ENCODE results near the gene SLC10A7. TPM values are rescaled to one million over a fixed set of nuclear protein-coding genes. Genes with fewer than 3 reads are reported as not detected.

Gene SLC10A7
- total and polyA plus RNA-seq, 2 of the 13 experiments (the other 11 are each of a cell fraction or from before 2014, with no cell fraction given): 18.5 to 18.8 TPM

DNA sequence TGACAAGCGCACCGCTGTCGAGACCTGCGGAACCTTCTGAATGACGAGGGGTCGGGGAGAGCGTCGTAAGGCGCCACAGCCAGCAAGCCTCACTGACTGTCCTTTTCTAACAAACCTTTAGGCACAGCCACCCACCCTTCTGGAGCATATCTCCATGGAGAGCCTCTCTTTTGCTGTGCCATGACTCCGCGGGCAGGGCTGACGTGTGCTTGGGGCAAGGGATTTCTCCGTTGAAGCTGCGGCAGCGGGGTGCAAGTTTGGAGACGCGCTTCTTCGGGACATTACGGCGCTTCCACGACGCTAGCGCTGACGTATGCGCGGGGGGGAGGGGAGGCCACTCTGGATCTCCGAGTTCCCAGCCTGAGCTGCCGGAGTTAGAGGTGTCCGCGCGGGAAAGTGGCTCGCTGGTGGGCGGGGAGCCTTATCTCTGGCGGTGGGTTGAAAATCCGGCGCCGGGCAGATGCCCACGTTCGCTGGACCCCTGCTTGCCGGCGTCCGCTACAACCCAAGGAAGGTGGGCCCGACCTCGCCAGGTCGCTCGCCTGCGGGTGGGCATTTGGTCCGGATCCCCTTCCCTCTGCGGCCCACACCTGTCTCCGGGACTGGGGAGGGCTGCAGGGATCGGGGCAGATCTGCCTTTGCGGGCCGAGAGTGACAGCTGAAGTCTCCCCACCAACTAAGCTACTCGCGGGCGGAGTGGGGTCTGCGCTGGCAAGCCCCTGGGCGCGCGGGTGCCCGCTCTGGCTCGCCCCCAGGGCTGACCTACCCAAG is 543 bp upstream of the SLC10A7 start (continued):
- TF ChIP-seq, protein P1, sequence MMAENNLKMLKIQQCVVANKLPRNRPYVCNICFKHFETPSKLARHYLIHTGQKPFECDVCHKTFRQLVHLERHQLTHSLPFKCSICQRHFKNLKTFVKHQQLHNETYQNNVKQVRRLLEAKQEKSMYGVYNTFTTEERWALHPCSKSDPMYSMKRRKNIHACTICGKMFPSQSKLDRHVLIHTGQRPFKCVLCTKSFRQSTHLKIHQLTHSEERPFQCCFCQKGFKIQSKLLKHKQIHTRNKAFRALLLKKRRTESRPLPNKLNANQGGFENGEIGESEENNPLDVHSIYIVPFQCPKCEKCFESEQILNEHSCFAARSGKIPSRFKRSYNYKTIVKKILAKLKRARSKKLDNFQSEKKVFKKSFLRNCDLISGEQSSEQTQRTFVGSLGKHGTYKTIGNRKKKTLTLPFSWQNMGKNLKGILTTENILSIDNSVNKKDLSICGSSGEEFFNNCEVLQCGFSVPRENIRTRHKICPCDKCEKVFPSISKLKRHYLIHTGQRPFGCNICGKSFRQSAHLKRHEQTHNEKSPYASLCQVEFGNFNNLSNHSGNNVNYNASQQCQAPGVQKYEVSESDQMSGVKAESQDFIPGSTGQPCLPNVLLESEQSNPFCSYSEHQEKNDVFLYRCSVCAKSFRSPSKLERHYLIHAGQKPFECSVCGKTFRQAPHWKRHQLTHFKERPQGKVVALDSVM (CRISPR knock-in tag; IDR thresholded peaks at IDR 0.05): 0 out of 2 replicates have a peak, but pooled peaks have one; percentile 57
- TF ChIP-seq ZNF225 (CRISPR knock-in tag; IDR thresholded peaks at IDR 0.05) (peak; percentile 79), ZNF768 (CRISPR knock-in tag; IDR thresholded peaks at IDR 0.05) (peak; percentile 13; the same call in 1 of the 2 replicates), MIXL1 (CRISPR knock-in tag; IDR thresholded peaks at IDR 0.05) (no peak), RCOR2 (CRISPR knock-in tag; IDR thresholded peaks at IDR 0.05) (no peak), ZNF792 (CRISPR knock-in tag; IDR thresholded peaks at IDR 0.05) (no peak), MYC (CRISPR knock-in tag; IDR thresholded peaks at IDR 0.05; ENCODE audit: borderline replicate concordance) (0 out of 2 replicates have a peak, but pooled peaks have one; percentile 26), ZNF619 (CRISPR knock-in tag; IDR thresholded peaks at IDR 0.05) (0 out of 2 replicates have a peak, but pooled peaks have one; percentile 44), MLLT10 (CRISPR knock-in tag; IDR thresholded peaks at IDR 0.05) (no peak), SAFB2 (CRISPR knock-in tag; IDR thresholded peaks at IDR 0.05; ENCODE audit: borderline replicate concordance, low read depth) (peak; percentile 36; the same call in 1 of the 2 replicates), KMT2B (CRISPR knock-in tag; IDR thresholded peaks at IDR 0.05) (0 out of 2 replicates have a peak, but pooled peaks have one; percentile 60), ZNF101 (CRISPR knock-in tag; IDR thresholded peaks at IDR 0.05; ENCODE audit: borderline replicate concordance, low read depth) (no peak), RBFOX2 (IDR thresholded peaks at IDR 0.05; ENCODE audit: low read depth, low read length) (peak; percentile 59; the same call in 1 of the 2 replicates), FOXC1 (CRISPR knock-in tag; IDR thresholded peaks at IDR 0.05; ENCODE audit: borderline replicate concordance) (peak; percentile 76), KLF16 (CRISPR knock-in tag; IDR thresholded peaks at IDR 0.05) (peak in 1 of 2 experiments; percentile 39; a peak in 1 of 4 replicates), NFE2L2 (IDR thresholded peaks at IDR 0.05; ENCODE audit: low read length) (no peak), ZNF263 (CRISPR knock-in tag; IDR thresholded peaks at IDR 0.05) (no peak), ZNF501 (CRISPR knock-in tag; IDR thresholded peaks at IDR 0.05) (peak; percentile 77), ZNF883 (CRISPR knock-in tag; IDR thresholded peaks at IDR 0.05; ENCODE audit: not compliant biosample characterization) (peak; percentile 79), CHD2 (IDR thresholded peaks at IDR 0.05; ENCODE audit: low read depth, low read length) (peak; percentile 55; the same call in 1 of the 2 replicates), YEATS4 (CRISPR knock-in tag; IDR thresholded peaks at IDR 0.05; ENCODE audit: borderline replicate concordance) (peak; percentile 38; the same call in 1 of the 2 replicates), NFKB2 (CRISPR knock-in tag; IDR thresholded peaks at IDR 0.05; ENCODE audit: borderline replicate concordance) (peak; percentile 52; the same call in 1 of the 2 replicates), NR1H2 (CRISPR knock-in tag; IDR thresholded peaks at IDR 0.05; ENCODE audit: borderline replicate concordance, low read depth) (no peak)
- TF ChIP-seq, protein P2, sequence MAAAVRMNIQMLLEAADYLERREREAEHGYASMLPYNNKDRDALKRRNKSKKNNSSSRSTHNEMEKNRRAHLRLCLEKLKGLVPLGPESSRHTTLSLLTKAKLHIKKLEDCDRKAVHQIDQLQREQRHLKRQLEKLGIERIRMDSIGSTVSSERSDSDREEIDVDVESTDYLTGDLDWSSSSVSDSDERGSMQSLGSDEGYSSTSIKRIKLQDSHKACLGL (CRISPR knock-in tag; IDR thresholded peaks at IDR 0.05): peak; percentile 70; the same call in 1 of the 2 replicates
- TF ChIP-seq, protein P3, sequence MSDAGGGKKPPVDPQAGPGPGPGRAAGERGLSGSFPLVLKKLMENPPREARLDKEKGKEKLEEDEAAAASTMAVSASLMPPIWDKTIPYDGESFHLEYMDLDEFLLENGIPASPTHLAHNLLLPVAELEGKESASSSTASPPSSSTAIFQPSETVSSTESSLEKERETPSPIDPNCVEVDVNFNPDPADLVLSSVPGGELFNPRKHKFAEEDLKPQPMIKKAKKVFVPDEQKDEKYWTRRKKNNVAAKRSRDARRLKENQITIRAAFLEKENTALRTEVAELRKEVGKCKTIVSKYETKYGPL (CRISPR knock-in tag; IDR thresholded peaks at IDR 0.05): no peak
- TF ChIP-seq, protein P4, sequence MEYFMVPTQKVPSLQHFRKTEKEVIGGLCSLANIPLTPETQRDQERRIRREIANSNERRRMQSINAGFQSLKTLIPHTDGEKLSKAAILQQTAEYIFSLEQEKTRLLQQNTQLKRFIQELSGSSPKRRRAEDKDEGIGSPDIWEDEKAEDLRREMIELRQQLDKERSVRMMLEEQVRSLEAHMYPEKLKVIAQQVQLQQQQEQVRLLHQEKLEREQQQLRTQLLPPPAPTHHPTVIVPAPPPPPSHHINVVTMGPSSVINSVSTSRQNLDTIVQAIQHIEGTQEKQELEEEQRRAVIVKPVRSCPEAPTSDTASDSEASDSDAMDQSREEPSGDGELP (IDR thresholded peaks at IDR 0.05; ENCODE audit: borderline replicate concordance, low read depth): no peak

Measured in HepG2 (cell line).